Stimulated activated CD4-positive, alpha-beta T cell treated with anti-CD3 and anti-CD28 coated beads, TNF-alpha, amount 100 ng/mL, for 24 hours (primary cell): Measurements from ENCODE around the gene LDLRAD3.
A peak's percentile ranks its signal among the peaks of the same experiment; 100 is the strongest.
"Not testable (repeated sequence)": the region's sequence is repeated elsewhere in the genome, so short reads cannot be mapped to it uniquely, and the experiment has no call there.

Source experiments
- DNase-seq, 3 experiments: peaks; one replicate each; pipeline ENCODE4 v3.0.0-alpha.2; 2020; ENCODE audit warnings: low read depth in 3 of 3

LDLRAD3 gene, protein sequence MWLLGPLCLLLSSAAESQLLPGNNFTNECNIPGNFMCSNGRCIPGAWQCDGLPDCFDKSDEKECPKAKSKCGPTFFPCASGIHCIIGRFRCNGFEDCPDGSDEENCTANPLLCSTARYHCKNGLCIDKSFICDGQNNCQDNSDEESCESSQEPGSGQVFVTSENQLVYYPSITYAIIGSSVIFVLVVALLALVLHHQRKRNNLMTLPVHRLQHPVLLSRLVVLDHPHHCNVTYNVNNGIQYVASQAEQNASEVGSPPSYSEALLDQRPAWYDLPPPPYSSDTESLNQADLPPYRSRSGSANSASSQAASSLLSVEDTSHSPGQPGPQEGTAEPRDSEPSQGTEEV

DNA sequence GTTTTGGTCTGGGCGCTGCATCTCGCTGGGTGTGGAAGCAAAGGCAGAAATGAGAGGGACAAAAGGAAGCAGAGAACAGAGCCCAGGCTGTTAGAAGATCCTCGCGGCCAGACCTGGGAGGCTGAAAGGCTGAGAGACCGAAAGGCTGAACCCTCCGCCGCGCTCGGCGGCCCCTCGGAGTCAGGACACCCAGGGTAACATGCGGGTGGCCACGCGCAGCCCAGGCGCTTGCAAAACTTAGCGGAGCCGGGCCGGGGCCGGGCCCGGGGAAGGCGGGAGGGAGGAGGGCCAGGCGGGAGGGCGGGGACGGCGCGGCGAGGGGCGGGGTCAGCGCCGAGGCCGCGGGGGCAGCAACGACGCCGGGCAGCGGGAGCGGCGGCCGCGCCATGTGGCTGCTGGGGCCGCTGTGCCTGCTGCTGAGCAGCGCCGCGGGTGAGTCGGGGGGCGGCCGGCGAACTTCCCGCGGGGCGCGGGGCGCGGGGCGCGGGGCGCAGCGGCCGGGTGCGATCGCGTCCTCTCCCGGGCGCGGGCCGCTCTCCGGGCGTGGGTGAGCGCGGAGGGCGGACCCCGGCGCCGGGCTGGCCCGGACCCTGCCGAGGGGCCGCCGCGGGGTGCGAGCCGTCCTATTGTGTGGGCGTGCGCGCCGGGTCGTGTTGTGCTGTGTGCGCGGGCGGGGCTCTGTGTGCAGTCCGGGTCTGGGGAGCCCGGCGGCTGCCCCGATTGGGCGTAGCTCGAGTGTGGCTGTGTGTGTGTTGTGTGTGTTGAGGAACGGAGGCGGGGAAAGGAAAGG, at the start of gene LDLRAD3:
Gene LDLRAD3, plus strand, starts transcription at position 350 of the 790 bp plus-strand sequence. Its CDS starts 37 bp downstream, at position 387.
- peak in 2 of 3 experiments; percentile 11 to 57 for DNase-seq

- no peak for DNase-seq
Measured at GRCh38 chr11:35897019-35897418, 46.8 kb upstream of the LDLRAD3 start.

GRCh38 chr11:35902961-35903360, 40.9 kb upstream of the LDLRAD3 start:
- DNase-seq = no peak

DNA sequence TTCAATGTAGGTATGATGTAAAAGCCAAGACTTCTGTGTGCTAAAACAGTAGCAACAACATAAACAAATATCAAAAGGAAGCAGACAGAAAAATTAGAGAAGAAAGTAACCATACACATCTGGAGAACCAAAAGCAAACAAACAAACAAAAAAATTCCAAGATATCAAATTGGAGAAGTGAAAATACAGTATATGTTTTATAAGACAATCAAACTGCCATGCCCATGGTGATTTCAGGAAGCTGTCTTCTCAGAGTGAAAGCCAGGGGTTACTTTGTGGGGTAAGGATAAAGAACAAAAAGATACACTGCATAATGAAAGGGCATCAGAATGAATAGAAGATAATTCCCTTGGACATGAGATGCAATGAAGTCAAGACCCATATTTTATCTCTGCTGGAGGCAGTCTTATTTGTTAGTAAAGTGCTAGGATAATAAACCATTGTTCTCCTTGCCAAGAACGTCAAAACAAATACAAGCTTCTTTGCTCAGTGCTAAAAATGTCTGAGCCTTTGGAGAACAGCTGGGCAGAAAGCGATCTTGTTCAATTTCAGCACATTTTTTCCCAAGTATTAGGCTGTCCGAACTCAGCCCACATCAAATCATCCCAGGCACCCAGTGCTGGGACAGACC, 38.1 kb upstream of the LDLRAD3 start:
- DNase-seq = no peak

- DNase-seq = no peak
Measured at GRCh38 chr11:35906277-35906661, 37.6 kb upstream of the LDLRAD3 start.

GRCh38 chr11:35906681-35907080, 37.2 kb upstream of the LDLRAD3 start:
- DNase-seq = no peak

DNA sequence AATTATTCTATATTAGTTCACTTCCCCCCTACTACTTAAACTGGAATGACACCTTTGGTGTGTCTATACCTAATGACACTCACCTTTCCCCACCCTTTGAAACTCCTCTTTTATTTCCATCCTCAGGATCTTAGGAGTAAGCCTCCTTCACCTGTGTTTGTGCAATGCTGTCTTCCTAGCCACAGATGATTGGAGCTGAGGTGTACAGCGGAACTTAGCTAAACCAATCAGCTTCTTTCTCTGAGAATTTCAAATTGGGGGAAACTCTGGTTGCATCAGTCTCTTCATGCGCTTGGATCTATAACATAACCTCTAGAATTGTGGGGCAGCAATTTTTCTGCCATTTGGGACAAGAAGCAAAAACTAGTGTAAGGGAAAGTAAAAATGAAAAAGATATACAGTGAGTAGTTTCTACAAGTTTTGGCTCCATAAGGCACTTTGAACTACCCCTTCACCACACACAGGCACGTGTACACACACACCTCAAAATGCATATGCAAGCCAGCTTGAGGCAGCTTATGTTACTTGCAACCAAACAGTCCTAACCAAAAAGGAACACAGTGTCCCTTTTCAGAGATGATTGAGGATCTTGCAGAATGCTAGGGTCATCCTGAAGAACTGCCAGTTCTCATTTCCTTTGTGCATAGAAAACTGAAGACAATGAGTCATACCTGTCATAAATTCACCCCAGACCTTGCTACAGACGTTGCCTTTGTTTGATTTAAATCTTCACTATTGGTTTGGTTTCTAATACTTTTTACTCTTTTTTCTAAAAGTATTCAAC, 36.0 kb upstream of the LDLRAD3 start:
- no peak for DNase-seq

- not testable (repeated sequence) for DNase-seq
Measured at GRCh38 chr11:35908432-35908771, 35.5 kb upstream of the LDLRAD3 start.

DNA sequence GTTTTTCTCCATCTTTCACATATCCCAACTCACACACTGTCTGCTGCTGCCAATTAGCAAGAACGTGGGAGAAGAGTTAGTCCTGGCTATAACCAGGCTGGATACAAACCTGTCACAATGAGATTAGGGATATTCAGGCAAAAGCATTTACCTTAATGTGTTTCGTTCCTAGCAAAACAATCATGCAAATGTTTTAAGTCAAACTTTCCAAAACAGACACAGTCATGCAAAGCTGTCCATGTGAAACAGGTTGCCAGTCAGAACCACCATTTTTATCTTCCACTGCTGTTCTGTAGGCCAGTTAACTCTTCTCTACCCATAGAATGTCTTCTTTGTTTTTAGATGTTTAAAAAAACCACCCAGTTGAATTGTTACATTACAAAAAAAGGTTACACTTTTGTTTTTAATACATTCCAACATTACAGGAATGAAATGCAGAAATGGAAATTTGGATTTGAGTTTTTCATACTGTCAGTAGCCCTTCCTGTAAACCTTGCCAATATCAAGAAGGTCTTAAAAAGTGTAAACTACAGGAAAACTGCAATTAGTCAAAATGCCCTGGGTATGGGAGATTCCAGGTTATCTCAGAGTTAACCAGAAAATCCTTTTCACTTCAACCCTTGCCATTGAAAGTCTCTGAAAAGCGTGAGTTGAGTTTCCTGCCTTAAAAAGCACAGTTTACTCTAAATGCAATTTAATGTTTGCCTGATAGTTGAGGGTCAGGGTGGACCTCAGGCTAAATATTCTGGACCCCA, 34.2 kb upstream of the LDLRAD3 start:
- no peak for DNase-seq

- no peak for DNase-seq
Measured at GRCh38 chr11:35911013-35911412, 32.8 kb upstream of the LDLRAD3 start.

DNA sequence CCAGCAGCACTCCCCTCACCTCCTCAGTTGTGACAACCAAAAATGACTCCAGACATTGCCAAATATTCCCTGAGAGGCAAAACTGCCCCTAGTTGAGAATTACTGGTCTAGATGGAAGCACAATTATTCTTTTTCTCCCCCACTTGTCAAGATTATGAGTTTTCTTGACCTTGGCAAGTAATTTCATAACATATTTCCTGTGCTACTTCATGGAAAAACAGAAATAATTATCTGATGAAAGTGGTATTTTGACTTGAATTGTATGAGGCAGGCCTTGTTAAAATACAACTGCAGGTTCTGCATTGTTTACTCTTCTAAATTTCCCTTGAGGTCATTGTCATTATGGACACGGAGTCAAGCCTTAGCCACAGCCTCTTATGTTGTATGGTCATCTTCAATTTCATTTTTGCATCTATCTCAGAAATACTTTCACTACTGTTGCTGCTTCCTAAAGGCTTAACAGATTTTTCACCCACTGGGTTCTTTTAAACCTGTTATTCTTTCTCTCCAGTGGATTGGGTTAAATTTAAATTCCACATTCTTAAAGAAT, 32.2 kb upstream of the LDLRAD3 start:
- no peak for DNase-seq

- DNase-seq = not testable (repeated sequence)
Measured at GRCh38 chr11:35912436-35912835, 31.4 kb upstream of the LDLRAD3 start.

GRCh38 chr11:35912883-35913624, 30.8 kb upstream of the LDLRAD3 start:
- DNase-seq = no peak

GRCh38 chr11:35914816-35915215, 29.0 kb upstream of the LDLRAD3 start:
- DNase-seq = no peak

DNA sequence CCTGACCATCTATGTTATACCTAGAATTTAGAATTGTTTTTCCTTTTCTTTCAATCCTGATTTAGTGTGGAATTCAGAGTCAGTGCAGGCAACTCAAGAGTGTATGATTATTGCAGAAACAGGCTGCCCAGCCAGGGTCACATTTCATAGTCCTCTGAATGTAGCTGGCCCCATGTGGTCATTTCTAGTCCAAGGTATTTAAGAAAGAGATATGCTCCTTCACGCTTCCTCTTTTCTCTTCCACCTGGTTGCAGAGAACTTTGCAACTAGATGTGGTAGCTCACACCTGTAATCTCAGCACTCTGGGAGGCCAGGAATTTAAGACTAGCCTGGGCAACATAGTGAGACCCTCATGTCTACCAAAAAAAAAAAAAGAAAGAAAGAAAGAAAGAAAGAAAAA, 27.6 kb upstream of the LDLRAD3 start:
- no peak for DNase-seq

DNA sequence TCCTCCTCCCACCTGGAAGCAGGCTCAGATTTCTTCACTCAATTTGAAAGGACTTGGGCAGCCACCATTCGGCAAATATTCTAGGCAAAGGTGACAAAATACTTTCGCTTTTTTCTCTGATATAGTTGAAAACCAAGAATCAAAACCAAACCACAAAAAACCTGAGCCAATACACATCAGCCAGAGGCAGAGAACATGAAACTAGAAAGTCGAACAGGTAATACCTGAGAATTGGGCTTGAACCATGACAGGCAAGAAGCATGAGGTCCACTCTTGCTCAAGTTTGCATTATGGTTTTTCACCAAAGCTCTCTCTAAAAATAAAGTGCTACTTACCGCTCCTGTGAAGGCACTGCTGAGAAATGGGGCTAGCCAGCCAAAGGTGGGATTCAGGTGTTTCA, 26.2 kb upstream of the LDLRAD3 start:
- DNase-seq = no peak

DNA sequence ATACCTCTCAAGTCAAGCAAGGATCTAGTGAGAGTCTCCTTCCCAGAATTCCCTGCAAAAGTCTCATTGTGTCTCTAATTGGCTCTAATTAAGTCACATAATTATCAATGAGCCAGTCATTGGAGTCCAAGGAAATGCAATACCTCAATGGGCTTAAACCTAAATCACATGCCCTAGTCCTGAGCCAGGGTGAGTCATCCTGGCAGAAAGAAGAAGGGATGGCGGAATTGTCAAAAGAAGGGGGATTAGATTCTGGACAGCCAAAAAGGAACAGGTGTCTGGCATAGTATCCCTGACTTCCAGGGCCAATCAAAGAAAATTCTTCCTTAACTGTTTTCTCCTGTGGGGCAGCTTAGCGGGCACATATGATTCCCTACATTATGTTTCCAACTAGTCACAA, 25.1 kb upstream of the LDLRAD3 start:
- no peak for DNase-seq

GRCh38 chr11:35919244-35919643, 24.6 kb upstream of the LDLRAD3 start:
- no peak for DNase-seq

DNA sequence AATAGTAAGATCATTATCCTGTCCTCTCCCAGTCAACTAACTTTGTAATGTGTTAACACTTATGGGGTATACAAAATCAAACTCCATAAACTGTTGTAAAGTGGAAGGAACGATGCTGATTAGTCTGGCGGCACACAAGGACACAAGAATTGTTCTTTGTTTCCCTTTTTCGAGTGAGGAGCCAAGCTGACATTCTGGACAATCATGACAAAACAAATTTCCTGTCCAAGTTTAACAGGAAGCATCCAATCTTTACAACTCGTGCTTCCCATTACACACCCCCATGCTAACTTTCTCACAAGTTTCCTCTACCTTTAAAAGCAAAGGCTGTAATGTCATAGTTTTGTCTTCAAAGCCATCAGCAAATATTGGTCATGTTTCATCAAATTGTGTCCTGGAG, 20.4 kb upstream of the LDLRAD3 start:
- no peak for DNase-seq

GRCh38 chr11:35924811-35925210, 19.1 kb upstream of the LDLRAD3 start:
- DNase-seq = no peak
